Right lobe of liver (tissue), 4 donors: ENCODE data around the gene FILIP1L.

Experiments
- POLR2A ChIP-seq: fragments of 450-650 bp; IDR thresholded peaks from one replicate; pipeline ENCODE4 v1.6.1; 2017; ENCODE audit warnings: antibody characterized with exemption, mild to moderate bottlenecking
- TF ChIP-seq, protein P1 (sequence below), 4 donors: fragments of 200-600 bp in 3 of 4; fragments of 450-650 bp in 1 of 4; IDR thresholded peaks; one replicate each; pipeline versions ENCODE4 v1.5.1 to v1.8.0; 2016 to 2022; ENCODE audit warnings: antibody characterized with exemption in 4 of 4, mild to moderate bottlenecking in 2 of 4
- donor health status: DM: no; HTN: no; CAD: no.
- donor health status: DM: no; HTN: no; CAD: no.
- donor health status: DM: no; HTN: yes; CAD: no.

DNA sequence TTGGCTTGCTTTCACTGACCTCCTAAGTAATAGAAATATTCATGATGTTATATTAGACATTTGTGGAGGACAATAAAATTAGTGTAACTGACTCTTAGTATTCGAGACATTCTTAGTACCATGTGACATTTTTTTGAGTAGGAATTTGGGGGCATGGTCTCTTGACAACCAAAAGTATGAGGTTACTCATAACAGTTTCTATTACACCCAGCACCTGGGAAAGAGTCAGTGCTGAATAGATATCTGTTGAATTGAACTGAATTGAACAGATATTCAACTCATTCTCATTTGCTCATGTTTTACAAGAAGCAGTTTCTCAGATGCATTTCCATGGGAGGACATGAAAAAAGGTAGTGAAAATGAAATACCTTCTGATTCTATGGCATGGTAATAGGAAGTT is 212.2 kb downstream of the FILIP1L start:
- TF ChIP-seq POLR2A, result no peak
- TF ChIP-seq, protein P1, sequence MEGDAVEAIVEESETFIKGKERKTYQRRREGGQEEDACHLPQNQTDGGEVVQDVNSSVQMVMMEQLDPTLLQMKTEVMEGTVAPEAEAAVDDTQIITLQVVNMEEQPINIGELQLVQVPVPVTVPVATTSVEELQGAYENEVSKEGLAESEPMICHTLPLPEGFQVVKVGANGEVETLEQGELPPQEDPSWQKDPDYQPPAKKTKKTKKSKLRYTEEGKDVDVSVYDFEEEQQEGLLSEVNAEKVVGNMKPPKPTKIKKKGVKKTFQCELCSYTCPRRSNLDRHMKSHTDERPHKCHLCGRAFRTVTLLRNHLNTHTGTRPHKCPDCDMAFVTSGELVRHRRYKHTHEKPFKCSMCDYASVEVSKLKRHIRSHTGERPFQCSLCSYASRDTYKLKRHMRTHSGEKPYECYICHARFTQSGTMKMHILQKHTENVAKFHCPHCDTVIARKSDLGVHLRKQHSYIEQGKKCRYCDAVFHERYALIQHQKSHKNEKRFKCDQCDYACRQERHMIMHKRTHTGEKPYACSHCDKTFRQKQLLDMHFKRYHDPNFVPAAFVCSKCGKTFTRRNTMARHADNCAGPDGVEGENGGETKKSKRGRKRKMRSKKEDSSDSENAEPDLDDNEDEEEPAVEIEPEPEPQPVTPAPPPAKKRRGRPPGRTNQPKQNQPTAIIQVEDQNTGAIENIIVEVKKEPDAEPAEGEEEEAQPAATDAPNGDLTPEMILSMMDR (IDR thresholded peaks at IDR 0.05), result no peak
